Stimulated activated CD8-positive, alpha-beta memory T cell treated with anti-CD3 and anti-CD28 coated beads, Interleukin-7, amount 100 ng/mL, for 48 hours (primary cell): Measurements from ENCODE around the gene UBTF.

Source experiments
- DNase-seq, 2 donors: peaks; one replicate each; pipeline ENCODE4 v3.0.0-alpha.2; 2020; ENCODE audit warnings: low read depth in 1 of 2; ENCODE audit errors: extremely low read depth in 1 of 2

UBTF gene

DNA sequence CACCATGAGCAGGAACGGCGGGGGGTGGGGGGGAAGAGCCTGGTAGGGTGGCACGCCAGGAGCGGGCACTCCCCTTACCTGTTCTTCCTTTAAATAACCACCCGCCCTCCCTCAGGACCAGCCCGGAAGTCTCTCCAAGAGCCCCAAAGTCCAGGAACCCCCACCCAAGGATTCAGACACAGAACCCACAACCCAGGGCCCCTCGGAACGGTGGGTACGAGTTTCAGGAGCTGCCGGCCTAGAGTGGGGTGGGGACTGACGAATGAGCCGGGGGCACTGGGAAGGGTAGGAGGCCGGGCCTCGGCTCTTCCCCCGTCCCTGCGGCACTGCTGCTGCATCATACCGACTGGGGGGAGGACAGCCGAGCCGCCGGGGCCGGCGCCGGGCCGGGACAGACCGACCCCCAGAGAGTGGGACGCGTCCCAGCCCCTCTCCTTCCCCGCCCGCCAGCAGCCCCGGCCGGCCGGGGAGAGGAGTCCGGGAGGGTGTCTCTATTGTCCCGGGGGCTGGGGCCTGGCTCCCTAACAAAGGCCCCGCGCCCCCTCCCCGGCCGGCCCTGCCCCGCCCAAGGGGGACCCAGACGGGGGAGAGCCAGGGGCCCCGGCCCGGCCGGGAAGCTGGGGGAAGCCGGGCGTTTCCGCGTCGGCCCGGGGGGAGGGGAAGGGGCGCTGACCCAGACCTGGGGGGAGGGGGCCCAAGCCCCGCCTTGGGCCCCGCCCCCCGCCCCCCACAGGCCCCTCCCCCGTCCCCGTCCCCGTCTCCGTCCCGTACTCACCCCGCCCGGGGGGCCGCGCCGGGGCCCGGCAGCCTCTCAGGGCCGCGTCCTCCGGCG, 20.5 kb downstream of the UBTF start:
- DNase-seq = peak in 1 of 2 donors; percentile 39

DNA sequence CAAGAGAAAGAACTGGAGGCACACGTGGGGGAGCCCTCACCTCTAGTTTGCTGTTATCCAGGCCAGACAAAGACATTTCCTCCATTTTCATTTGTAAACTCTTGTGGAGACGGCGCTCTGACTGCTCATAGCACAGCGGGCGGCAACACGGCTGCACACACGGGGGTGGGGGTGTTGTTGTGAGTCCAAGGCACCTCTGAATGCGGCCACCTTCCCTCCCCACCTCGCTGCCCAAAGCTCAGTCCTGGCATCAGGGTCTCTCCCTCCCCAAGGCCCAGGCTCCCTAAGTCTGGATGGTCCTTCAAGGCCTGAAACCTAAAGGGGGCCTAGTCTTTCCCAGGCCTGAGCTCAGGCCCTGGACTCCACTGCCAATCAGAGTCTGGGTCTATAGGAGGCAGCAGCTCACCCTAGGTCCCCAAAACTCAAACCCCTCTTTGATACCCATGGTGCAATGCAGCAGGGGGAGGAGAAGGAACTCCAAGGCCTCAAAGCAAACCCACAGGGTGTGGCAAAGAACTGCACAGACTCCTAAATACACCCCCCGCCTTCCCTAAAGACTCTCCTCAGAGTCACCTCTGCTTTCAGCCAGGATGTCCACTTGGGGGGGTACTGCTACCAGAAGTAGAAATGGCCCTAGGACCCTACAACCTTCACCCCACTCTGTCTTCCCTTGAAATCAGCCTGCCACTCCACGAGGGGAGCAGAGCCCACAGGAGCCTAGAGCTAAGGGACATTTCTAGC, 21.3 kb downstream of the UBTF start:
- no peak for DNase-seq

GRCh38 chr17:44197107-44197506, 22.4 kb downstream of the UBTF start:
- no peak for DNase-seq

DNA sequence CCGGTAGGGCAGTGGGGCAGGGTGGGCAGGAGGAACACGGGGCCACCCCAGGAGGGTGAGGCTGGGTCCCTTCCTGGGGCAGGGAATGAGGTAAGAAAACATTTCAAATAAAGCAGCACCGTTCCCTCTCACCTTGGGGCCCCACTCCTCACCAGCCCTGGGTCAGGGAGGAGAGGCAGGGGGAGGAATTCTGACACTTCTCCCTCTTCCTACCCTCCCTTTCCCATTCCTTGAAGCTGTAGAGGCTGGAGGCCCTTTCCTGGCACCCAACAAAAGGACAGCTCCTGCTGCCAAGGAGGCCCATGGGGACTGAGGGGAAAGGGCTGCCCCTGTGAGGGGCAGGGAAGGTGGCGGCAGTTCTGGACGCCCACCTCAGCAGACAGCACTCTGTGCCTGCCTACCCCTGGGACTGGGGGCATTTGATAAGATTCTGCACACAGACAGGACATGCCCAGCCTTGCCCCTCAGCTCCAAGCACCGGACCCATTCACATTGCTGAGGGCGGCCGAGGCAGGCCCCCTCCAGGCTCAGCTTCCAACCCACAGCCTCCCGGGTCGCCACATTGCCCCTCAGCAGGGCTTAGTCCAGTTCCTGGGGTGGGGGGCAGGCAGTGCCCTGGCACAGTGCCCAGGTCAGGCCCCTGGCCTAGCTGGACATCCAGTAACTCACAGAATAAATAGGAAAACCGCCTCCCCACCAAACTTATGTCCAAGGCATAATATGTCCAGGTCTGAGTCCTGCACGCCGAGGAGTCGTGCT, 26.0 kb downstream of the UBTF start:
- no peak for DNase-seq

GRCh38 chr17:44192750-44193149, 26.7 kb downstream of the UBTF start:
- no peak for DNase-seq

GRCh38 chr17:44191941-44192496, 27.5 kb downstream of the UBTF start:
- no peak for DNase-seq

- DNase-seq = no peak
These were observed 28.1 kb downstream of the UBTF start for GRCh38 chr17:44191369-44191768.

DNA sequence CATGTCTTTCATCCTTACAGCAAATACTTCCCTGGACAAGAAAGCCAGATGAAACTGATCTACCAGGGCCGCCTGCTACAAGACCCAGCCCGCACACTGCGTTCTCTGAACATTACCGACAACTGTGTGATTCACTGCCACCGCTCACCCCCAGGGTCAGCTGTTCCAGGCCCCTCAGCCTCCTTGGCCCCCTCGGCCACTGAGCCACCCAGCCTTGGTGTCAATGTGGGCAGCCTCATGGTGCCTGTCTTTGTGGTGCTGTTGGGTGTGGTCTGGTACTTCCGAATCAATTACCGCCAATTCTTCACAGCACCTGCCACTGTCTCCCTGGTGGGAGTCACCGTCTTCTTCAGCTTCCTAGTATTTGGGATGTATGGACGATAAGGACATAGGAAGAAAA, 29.0 kb downstream of the UBTF start:
- DNase-seq = no peak

DNA sequence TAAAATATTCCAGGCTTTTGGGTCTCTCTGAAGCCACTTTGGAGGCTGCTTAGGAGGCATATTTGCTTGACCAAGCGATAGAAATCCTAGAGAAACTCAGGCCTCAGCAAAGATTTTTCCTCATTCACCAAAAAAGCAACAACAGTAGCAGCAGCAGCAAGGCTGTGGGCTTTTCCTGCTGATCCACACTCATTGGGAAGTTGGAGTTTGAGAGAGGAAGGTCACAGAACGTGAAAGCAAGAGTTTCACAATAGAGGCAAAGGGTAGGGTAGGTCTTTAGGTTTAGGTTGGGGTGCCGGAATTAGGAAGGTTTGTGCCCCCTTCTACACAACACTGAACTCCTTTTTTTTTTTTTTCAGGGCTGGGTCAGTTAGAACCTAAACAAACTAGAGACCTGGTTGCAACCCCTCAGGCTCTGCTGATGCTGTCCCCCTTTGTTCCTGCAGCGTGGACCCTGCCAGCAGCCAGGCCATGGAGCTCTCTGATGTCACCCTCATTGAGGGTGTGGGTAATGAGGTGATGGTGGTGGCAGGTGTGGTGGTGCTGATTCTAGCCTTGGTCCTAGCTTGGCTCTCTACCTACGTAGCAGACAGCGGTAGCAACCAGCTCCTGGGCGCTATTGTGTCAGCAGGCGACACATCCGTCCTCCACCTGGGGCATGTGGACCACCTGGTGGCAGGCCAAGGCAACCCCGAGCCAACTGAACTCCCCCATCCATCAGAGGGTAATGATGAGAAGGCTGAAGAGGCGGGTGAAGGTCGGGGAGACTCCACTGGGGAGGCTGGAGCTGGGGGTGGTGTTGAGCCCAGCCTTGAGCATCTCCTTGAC, 30.7 kb downstream of the UBTF start:
- no peak for DNase-seq

GRCh38 chr17:44187131-44187899, 32.2 kb downstream of the UBTF start:
- no peak for DNase-seq

- DNase-seq = peak; percentile 97 to 99
These were observed 33.0 kb downstream of the UBTF start, which contains the start of gene TMUB2 for GRCh38 chr17:44186307-44187130. Gene TMUB2, plus strand, starts transcription at chr17:44186972. Its CDS starts 737 bp downstream, at chr17:44187709.

DNA sequence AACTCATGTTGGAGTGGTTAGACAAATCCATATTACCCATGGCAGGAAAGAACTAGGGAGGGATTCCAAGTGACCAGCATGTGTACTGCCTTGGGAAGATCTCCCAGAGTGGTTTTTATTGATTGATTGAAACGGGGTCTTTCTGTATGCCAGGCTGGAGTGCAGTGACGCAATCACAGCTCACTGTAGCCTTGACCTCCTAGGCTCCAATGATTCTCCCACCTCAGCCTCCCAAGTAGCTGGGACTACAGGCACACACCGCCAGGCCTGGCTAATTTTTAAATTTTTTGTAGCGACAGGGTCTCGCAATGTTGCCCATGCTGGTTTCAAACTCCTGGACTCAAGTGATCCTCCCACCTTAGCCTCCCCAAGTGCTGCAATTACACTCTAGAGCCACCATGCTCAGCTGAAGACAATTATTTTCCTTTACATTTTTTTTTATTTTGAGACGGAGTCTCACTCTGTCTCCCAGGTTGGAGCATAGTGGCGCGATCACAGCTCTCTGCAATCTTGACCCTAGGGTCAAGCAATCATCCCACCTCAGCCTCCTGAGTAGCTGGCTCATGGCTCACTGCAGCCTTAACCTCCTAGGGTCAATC, 35.2 kb downstream of the UBTF start:
- DNase-seq = no peak

- no peak for DNase-seq
These were observed 36.5 kb downstream of the UBTF start for GRCh38 chr17:44183024-44183423.

GRCh38 chr17:44178133-44178532, 41.3 kb downstream of the UBTF start:
- DNase-seq = no peak

DNA sequence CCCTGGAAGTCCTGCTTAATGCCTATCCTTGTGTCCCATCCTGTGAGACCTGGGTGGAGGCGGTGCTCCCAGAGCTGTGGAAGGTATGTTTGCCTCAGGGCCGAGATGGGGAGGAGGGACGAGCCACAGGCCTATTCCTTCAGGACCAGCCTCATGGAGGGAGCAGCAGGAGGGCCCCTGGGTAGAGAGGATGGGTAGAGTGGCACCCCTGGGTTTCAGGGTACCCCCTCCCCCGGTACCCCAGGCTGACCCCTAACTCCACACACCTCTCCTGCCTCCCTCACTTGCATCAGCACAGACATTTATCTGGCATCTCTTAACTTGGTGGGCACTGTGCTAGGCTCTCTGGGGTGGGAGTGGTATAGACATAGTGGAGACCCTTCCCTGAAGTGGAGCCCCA, 41.8 kb downstream of the UBTF start:
- no peak for DNase-seq

- DNase-seq = no peak
These were observed 42.6 kb downstream of the UBTF start for GRCh38 chr17:44176671-44177501.

- no peak for DNase-seq
These were observed 43.2 kb downstream of the UBTF start for GRCh38 chr17:44176257-44176656.
